Measurements from ENCODE around the gene HYAL3.

The HYAL3 gene

GRCh38 chr3:50260027-50260941 lies 38.9 kb downstream of the HYAL3 start:
- TF ChIP-seq, protein P1, sequence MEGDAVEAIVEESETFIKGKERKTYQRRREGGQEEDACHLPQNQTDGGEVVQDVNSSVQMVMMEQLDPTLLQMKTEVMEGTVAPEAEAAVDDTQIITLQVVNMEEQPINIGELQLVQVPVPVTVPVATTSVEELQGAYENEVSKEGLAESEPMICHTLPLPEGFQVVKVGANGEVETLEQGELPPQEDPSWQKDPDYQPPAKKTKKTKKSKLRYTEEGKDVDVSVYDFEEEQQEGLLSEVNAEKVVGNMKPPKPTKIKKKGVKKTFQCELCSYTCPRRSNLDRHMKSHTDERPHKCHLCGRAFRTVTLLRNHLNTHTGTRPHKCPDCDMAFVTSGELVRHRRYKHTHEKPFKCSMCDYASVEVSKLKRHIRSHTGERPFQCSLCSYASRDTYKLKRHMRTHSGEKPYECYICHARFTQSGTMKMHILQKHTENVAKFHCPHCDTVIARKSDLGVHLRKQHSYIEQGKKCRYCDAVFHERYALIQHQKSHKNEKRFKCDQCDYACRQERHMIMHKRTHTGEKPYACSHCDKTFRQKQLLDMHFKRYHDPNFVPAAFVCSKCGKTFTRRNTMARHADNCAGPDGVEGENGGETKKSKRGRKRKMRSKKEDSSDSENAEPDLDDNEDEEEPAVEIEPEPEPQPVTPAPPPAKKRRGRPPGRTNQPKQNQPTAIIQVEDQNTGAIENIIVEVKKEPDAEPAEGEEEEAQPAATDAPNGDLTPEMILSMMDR (IDR thresholded peaks at IDR 0.05; ENCODE audit: insufficient read depth, low read length, poor library complexity, severe bottlenecking), result peak; percentile 94
- no peak for TF ChIP-seq EZH2phosphoT487 (conservative IDR thresholded peaks at IDR 0.05; ENCODE audit: low read length)
- Histone ChIP-seq H3K9ac (ENCODE audit: low read length) (peak overlapping the region; percentile 50), H3K79me2 (ENCODE audit: insufficient read depth, low read length) (no peaks in the 10 kb centered on the region), H3K36me3 (ENCODE audit: low read length) (0 out of 2 replicates have a peak, but pooled peaks cover 3% of the 10 kb centered on the region), H3K9me2 (replicated peaks; ENCODE audit: insufficient read depth, low read length) (no peaks in the 10 kb centered on the region), H4K20me1 (ENCODE audit: low read depth, low read length) (no peaks in the 10 kb centered on the region), H2AFZ (ENCODE audit: low read depth, low read length, severe bottlenecking) (no peak overlapping the region), H3F3A (ENCODE audit: insufficient read depth) (no peaks in the 10 kb centered on the region), H3K4me3 (ENCODE audit: insufficient read depth, low read length, poor library complexity, severe bottlenecking) (peak overlapping the region; percentile 48), H3K27me3 (ENCODE audit: low read length) (no peaks in the 10 kb centered on the region), H3K27ac (ENCODE audit: low read depth, low read length) (no peak overlapping the region), H3K4me2 (ENCODE audit: low read depth, low read length, poor library complexity, severe bottlenecking) (peak overlapping the region; percentile 52), H3K9me3 (ENCODE audit: insufficient read depth, low read length) (no peaks in the 10 kb centered on the region)

DNA sequence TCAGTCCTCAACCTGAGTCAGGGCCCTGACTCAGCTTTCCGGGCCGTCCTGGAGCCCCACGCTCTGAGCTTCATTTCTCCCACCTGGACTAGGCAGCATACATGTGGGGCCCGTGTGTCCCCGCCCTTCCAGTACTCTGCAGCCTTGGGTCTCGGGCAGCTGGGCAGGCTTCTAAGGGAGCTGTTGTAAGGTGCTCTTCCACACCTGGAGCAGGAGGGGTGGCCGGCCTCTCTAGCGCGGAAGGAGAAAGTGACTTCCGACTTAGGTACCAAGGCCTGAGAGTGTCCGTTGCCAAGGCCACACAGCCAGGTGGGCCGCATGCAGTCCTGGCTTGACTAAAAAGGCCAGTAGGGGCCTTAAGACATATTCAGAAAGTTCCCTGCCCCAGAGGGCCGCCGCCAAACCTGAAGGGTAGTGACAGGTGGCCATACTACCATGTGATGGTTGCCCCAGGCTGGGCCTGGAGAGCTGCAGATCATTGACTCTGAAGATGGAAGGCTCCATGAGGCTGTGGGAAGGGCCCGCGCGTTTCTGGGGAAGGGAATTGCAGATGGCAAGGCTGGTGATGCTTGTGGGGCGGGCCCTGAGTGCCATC lies 39.7 kb downstream of the HYAL3 start:
- Histone ChIP-seq H3K27ac (ENCODE audit: low read depth, low read length) (no peak overlapping the region), H3K9me3 (ENCODE audit: insufficient read depth, low read length) (no peaks in the 10 kb centered on the region), H3K79me2 (ENCODE audit: insufficient read depth, low read length) (no peaks in the 10 kb centered on the region), H3K9ac (ENCODE audit: low read length) (0 out of 2 replicates have a peak overlapping the region, but pooled peaks have one; percentile 50), H3K27me3 (ENCODE audit: low read length) (no peaks in the 10 kb centered on the region), H3K9me2 (replicated peaks; ENCODE audit: insufficient read depth, low read length) (no peaks in the 10 kb centered on the region), H4K20me1 (ENCODE audit: low read depth, low read length) (no peaks in the 10 kb centered on the region), H3K36me3 (ENCODE audit: low read length) (0 out of 2 replicates have a peak, but pooled peaks cover 3% of the 10 kb centered on the region), H3F3A (ENCODE audit: insufficient read depth) (no peaks in the 10 kb centered on the region), H2AFZ (ENCODE audit: low read depth, low read length, severe bottlenecking) (no peak overlapping the region), H3K4me3 (ENCODE audit: insufficient read depth, low read length, poor library complexity, severe bottlenecking) (peak overlapping the region; percentile 48), H3K4me2 (ENCODE audit: low read depth, low read length, poor library complexity, severe bottlenecking) (peak overlapping the region; percentile 52)
- TF ChIP-seq, protein P1 (IDR thresholded peaks at IDR 0.05; ENCODE audit: insufficient read depth, low read length, poor library complexity, severe bottlenecking), result no peak
- TF ChIP-seq EZH2phosphoT487 (conservative IDR thresholded peaks at IDR 0.05; ENCODE audit: low read length), result no peak

GRCh38 chr3:50258979-50259378 lies 40.2 kb downstream of the HYAL3 start:
- H3K4me2 ChIP-seq (ENCODE audit: low read depth, low read length, poor library complexity, severe bottlenecking), result no peak overlapping the region
- H3K79me2 ChIP-seq (ENCODE audit: insufficient read depth, low read length), result no peaks in the 10 kb centered on the region
- no peak overlapping the region for H3K9ac ChIP-seq (ENCODE audit: low read length)
- 0 out of 2 replicates have a peak, but pooled peaks cover 3% of the 10 kb centered on the region for H3K36me3 ChIP-seq (ENCODE audit: low read length)
- TF ChIP-seq EZH2phosphoT487 (conservative IDR thresholded peaks at IDR 0.05; ENCODE audit: low read length), result no peak
- TF ChIP-seq, protein P1 (IDR thresholded peaks at IDR 0.05; ENCODE audit: insufficient read depth, low read length, poor library complexity, severe bottlenecking), result no peak
- no peaks in the 10 kb centered on the region for H3F3A ChIP-seq (ENCODE audit: insufficient read depth)
- H3K9me3 ChIP-seq (ENCODE audit: insufficient read depth, low read length), result no peaks in the 10 kb centered on the region
- H3K4me3 ChIP-seq (ENCODE audit: insufficient read depth, low read length, poor library complexity, severe bottlenecking), result no peak overlapping the region
- H4K20me1 ChIP-seq (ENCODE audit: low read depth, low read length), result no peaks in the 10 kb centered on the region
- H3K27ac ChIP-seq (ENCODE audit: low read depth, low read length), result no peak overlapping the region
- no peaks in the 10 kb centered on the region for H3K9me2 ChIP-seq (replicated peaks; ENCODE audit: insufficient read depth, low read length)
- H2AFZ ChIP-seq (ENCODE audit: low read depth, low read length, severe bottlenecking), result no peak overlapping the region
- no peaks in the 10 kb centered on the region for H3K27me3 ChIP-seq (ENCODE audit: low read length)
